Inferior parietal cortex (tissue), 1 donor: ENCODE measurements around the gene CDC123.
"Not testable (repeated sequence)": the region's sequence is repeated elsewhere in the genome, so short reads cannot be mapped to it uniquely, and the experiment has no call there.

Source experiments
- DNase-seq: peaks from one replicate; pipeline ENCODE4 v3.0.0-alpha.2; 2016; ENCODE audit errors: extremely low spot score

The CDC123 gene

GRCh38 chr10:12195603-12196506 lies at the start of gene CDC123, which contains the start of gene NUDT5:
CDC123 (plus strand) TSS chr10:12196188; CDS start chr10:12196246, 58 bp downstream.
NUDT5 (minus strand) TSS chr10:12195891; CDS start chr10:12186291, 9,600 bp downstream.
- DNase-seq = peak; percentile 97

- no peak for DNase-seq
Measured at GRCh38 chr10:12150163-12150562, 45.8 kb upstream of the CDC123 start.

GRCh38 chr10:12154516-12154915 lies 41.5 kb upstream of the CDC123 start:
- no peak for DNase-seq

GRCh38 chr10:12156367-12157123 lies 39.4 kb upstream of the CDC123 start:
- DNase-seq = no peak

GRCh38 chr10:12158111-12158510 lies 37.9 kb upstream of the CDC123 start:
- DNase-seq = no peak

- no peak for DNase-seq
Measured at GRCh38 chr10:12160664-12161063, 35.3 kb upstream of the CDC123 start.

GRCh38 chr10:12162927-12163326 lies 33.1 kb upstream of the CDC123 start:
- DNase-seq = no peak

- no peak for DNase-seq
Measured at GRCh38 chr10:12164085-12164484, 31.9 kb upstream of the CDC123 start.

GRCh38 chr10:12165036-12165435 lies 31.0 kb upstream of the CDC123 start:
- peak; percentile 24 for DNase-seq

- DNase-seq = no peak
Measured at GRCh38 chr10:12165999-12166775, 29.8 kb upstream of the CDC123 start.

GRCh38 chr10:12171512-12171911 lies 24.5 kb upstream of the CDC123 start:
- DNase-seq = not testable (repeated sequence)

GRCh38 chr10:12177642-12178041 lies 18.3 kb upstream of the CDC123 start:
- no peak for DNase-seq

- DNase-seq = no peak
Measured at GRCh38 chr10:12179606-12180170, 16.3 kb upstream of the CDC123 start.

- DNase-seq = no peak
Measured at GRCh38 chr10:12180221-12180974, 15.6 kb upstream of the CDC123 start.

GRCh38 chr10:12181065-12181775 lies 14.8 kb upstream of the CDC123 start:
- DNase-seq = no peak

GRCh38 chr10:12184165-12184564 lies 11.8 kb upstream of the CDC123 start:
- no peak for DNase-seq

GRCh38 chr10:12186323-12186722 lies 9.7 kb upstream of the CDC123 start:
- DNase-seq = no peak

GRCh38 chr10:12187321-12187905 lies 8.6 kb upstream of the CDC123 start:
- DNase-seq = no peak

- no peak for DNase-seq
Measured at GRCh38 chr10:12188656-12189055, 7.3 kb upstream of the CDC123 start.

- no peak for DNase-seq
Measured at GRCh38 chr10:12189426-12189825, 6.6 kb upstream of the CDC123 start.
